WTC11 (cell line): ENCODE measurements around the gene RGS18. TPM values are rescaled to one million over a fixed set of nuclear protein-coding genes. Genes with fewer than 3 reads are reported as not detected.
"Not testable (repeated sequence)": the region's sequence is repeated elsewhere in the genome, so short reads cannot be mapped to it uniquely, and the experiment has no call there.

Experiments
- ATAC-seq: fragments of 200-7000 bp; cut with Tn5 transposase; 2 replicates; pipeline ENCODE4 v1.10.0; 2021; ENCODE audit warnings: mild to moderate bottlenecking, moderate library complexity
- CTCF ChIA-PET: fragments of 300-600 bp; sonication (Branson Sonifier 250); formaldehyde crosslinking; loops from one replicate; lab custom pipeline; 2021; ENCODE audit warnings: antibody characterized with exemption; lab: Charles Lee
- POLR2A ChIA-PET: fragments of 350-600 bp; sonication (Branson Sonifier 250); formaldehyde crosslinking; loops from one replicate; lab custom pipeline; 2021; ENCODE audit warnings: antibody characterized with exemption; lab: Charles Lee
- DNase-seq: peaks from one replicate; pipeline ENCODE4 v3.0.0; 2021; ENCODE audit warnings: low spot score
- H3K27ac Mint-ChIP-seq: 2 replicates; pipeline ENCODE4 v1.8.0; 2021; ENCODE audit warnings: mixed read lengths
- H3K27me3 Mint-ChIP-seq: 2 replicates; pipeline ENCODE4 v1.8.0; 2021; ENCODE audit warnings: low read depth, mild to moderate bottlenecking, moderate library complexity, mixed read lengths
- H3K36me3 Mint-ChIP-seq: 2 replicates; pipeline ENCODE4 v1.8.0; 2021; ENCODE audit warnings: mixed read lengths
- H3K4me1 Mint-ChIP-seq: 2 replicates; pipeline ENCODE4 v1.8.0; 2022; ENCODE audit warnings: mixed read lengths
- H3K4me3 Mint-ChIP-seq: 2 replicates; pipeline ENCODE4 v1.8.0; 2021; ENCODE audit warnings: mild to moderate bottlenecking, moderate library complexity, mixed read lengths
- H3K9me3 Mint-ChIP-seq: 2 replicates; pipeline ENCODE4 v1.8.0; 2021; ENCODE audit warnings: mixed read lengths
- AR ChIP-seq: fragments of 250-450 bp; sonication (Bioruptor Pico); IDR thresholded peaks from 2 replicates; pipeline ENCODE4 v1.9.0; 2021; ENCODE audit warnings: mild to moderate bottlenecking
- CREM ChIP-seq: sonication (generic); formaldehyde crosslinking; IDR thresholded peaks from 2 replicates; pipeline ENCODE4 v1.8.1; 2022; ENCODE audit warnings: mild to moderate bottlenecking, missing genetic modification reagents, moderate library complexity
- FOXJ3 ChIP-seq: sonication (generic); formaldehyde crosslinking; IDR thresholded peaks from 2 replicates; pipeline ENCODE4 v1.9.0; 2021; ENCODE audit warnings: missing genetic modification reagents, mild to moderate bottlenecking, borderline replicate concordance
- GABPB1 ChIP-seq: sonication (generic); formaldehyde crosslinking; IDR thresholded peaks from 2 replicates; pipeline ENCODE4 v1.8.1; 2023; ENCODE audit warnings: mild to moderate bottlenecking, missing genetic modification reagents
- IRF1 ChIP-seq: sonication (generic); formaldehyde crosslinking; IDR thresholded peaks from 2 replicates; pipeline ENCODE4 v1.8.0; 2023; ENCODE audit warnings: missing genetic modification reagents
- IRF2 ChIP-seq: sonication (generic); formaldehyde crosslinking; IDR thresholded peaks from 2 replicates; pipeline ENCODE4 v1.8.0; 2022; ENCODE audit warnings: low read depth, missing genetic modification reagents, borderline replicate concordance
- MLX ChIP-seq: sonication (generic); formaldehyde crosslinking; IDR thresholded peaks from 2 replicates; pipeline ENCODE4 v1.8.1; 2023; ENCODE audit warnings: mild to moderate bottlenecking, missing genetic modification reagents, moderate library complexity
- SMAD3 ChIP-seq: sonication (generic); formaldehyde crosslinking; IDR thresholded peaks from 2 replicates; pipeline ENCODE4 v1.8.0; 2022; ENCODE audit warnings: missing genetic modification reagents, mild to moderate bottlenecking, borderline replicate concordance
- SOX15 ChIP-seq: fragments of 250-450 bp; sonication (Bioruptor Pico); IDR thresholded peaks from 2 replicates; pipeline ENCODE4 v1.9.0; 2021; ENCODE audit warnings: mild to moderate bottlenecking
- SP1 ChIP-seq: sonication (generic); formaldehyde crosslinking; conservative IDR thresholded peaks from 2 replicates; pipeline ENCODE4 v1.8.1; 2022; ENCODE audit warnings: missing genetic modification reagents
- ZNF425 ChIP-seq: fragments of 250-450 bp; sonication (Bioruptor Pico); conservative IDR thresholded peaks from 2 replicates; pipeline ENCODE4 v1.9.0; 2021; ENCODE audit warnings: mild to moderate bottlenecking
- ZSCAN18 ChIP-seq: fragments of 250-450 bp; sonication (Bioruptor Pico); IDR thresholded peaks from 2 replicates; pipeline ENCODE4 v2.1.2; 2022; ENCODE audit warnings: mild to moderate bottlenecking, moderate library complexity
- total RNA-seq: library from RNA; stranded (reverse); gene quantifications from 3 replicates; pipeline ENCODE4 v1.2.3, GENCODE V29; 2021

Gene RGS18
- total RNA-seq, 1 experiment from 2014 or later, result not detected

GRCh38 chr1:192161976-192162375 lies 3.7 kb downstream of the RGS18 start:
- H3K4me1 Mint-ChIP-seq, result no peaks in the 10 kb centered on the region
- H3K9me3 Mint-ChIP-seq, result peaks cover 24% of the 10 kb centered on the region
- no peak overlapping the region for H3K4me3 Mint-ChIP-seq
- no peaks in the 10 kb centered on the region for H3K27me3 Mint-ChIP-seq
- no peak overlapping the region for H3K27ac Mint-ChIP-seq
- no peak for DNase-seq
- POLR2A ChIA-PET, result no interaction called here
- peaks cover 10% of the 10 kb centered on the region for H3K36me3 Mint-ChIP-seq
- TF ChIP-seq MLX (CRISPR knock-in tag) (no peak), FOXJ3 (no peak), IRF2 (CRISPR knock-in tag) (no peak), CREM (CRISPR knock-in tag) (no peak)
- CTCF ChIA-PET, result interaction anchor here (1.4 kb wide), 1 partner anchor 9 kb away, joined by 3 read pairs; no protein-coding TSS in a partner anchor
- no peak for ATAC-seq

- DNase-seq, result no peak
- Mint-ChIP-seq H3K4me3 (no peak overlapping the region), H3K36me3 (peaks cover 10% of the 10 kb centered on the region), H3K27ac (no peak overlapping the region), H3K27me3 (no peaks in the 10 kb centered on the region), H3K4me1 (no peaks in the 10 kb centered on the region), H3K9me3 (peaks cover 25% of the 10 kb centered on the region)
- ChIA-PET POLR2A (no interaction called here), CTCF (no interaction called here)
- ATAC-seq, result no peak
- no peak for TF ChIP-seq ZSCAN18
Observed at GRCh38 chr1:192162376-192162775, 4.1 kb downstream of the RGS18 start.

GRCh38 chr1:192165002-192165401 lies 6.7 kb downstream of the RGS18 start:
- H3K27me3 Mint-ChIP-seq, H3K27ac Mint-ChIP-seq, H3K4me3 Mint-ChIP-seq, POLR2A ChIA-PET, H3K4me1 Mint-ChIP-seq, DNase-seq, H3K36me3 Mint-ChIP-seq, CTCF ChIA-PET, ATAC-seq: not testable (repeated sequence)
- H3K9me3 Mint-ChIP-seq, result peaks cover 25% of the 10 kb centered on the region

GRCh38 chr1:192167011-192167410 lies 8.7 kb downstream of the RGS18 start:
- TF ChIP-seq SOX15 (CRISPR knock-in tag), result no peak
- no peak for TF ChIP-seq IRF1 (CRISPR knock-in tag)
- TF ChIP-seq AR (CRISPR knock-in tag), result no peak
- no peak for TF ChIP-seq GABPB1 (CRISPR knock-in tag)
- no peak for TF ChIP-seq SMAD3
- TF ChIP-seq ZNF425 (CRISPR knock-in tag), result no peak
- TF ChIP-seq SP1 (CRISPR knock-in tag), result no peak
- peaks cover 7% of the 10 kb centered on the region for H3K4me1 Mint-ChIP-seq
- no peak for DNase-seq
- no peak overlapping the region for H3K27ac Mint-ChIP-seq
- H3K27me3 Mint-ChIP-seq, result no peaks in the 10 kb centered on the region
- CTCF ChIA-PET, result no interaction called here
- peaks cover 21% of the 10 kb centered on the region for H3K9me3 Mint-ChIP-seq
- POLR2A ChIA-PET, result no interaction called here
- peaks cover 10% of the 10 kb centered on the region for H3K36me3 Mint-ChIP-seq
- no peak overlapping the region for H3K4me3 Mint-ChIP-seq
- no peak for ATAC-seq
